OCI-LY7 (cell line): ENCODE results near the gene ADAMTS9. TPM values are rescaled to one million over a fixed set of nuclear protein-coding genes. Genes with fewer than 3 reads are reported as not detected.

Experiments
- BruUV-seq: library from RNA; stranded (reverse); fragments of 400-500 nt; replicated peaks from 2 replicates; lab custom pipeline; 2021; lab: Mats Ljungman, UMichigan
- CTCF ChIA-PET: fragments of 300-600 bp; sonication (Branson Sonifier 250); formaldehyde crosslinking; loops from one replicate; lab custom pipeline; 2022; ENCODE audit warnings: antibody characterized with exemption; ENCODE audit not compliant: unreplicated experiment; lab: Charles Lee
- POLR2A ChIA-PET: fragments of 300-600 bp; sonication (Branson Sonifier 250); formaldehyde crosslinking; loops from one replicate; lab custom pipeline; 2022; ENCODE audit warnings: antibody characterized with exemption; lab: Charles Lee
- DNase-seq: peaks from one replicate; pipeline ENCODE4 v3.0.0-alpha.2; 2015; ENCODE audit warnings: low spot score
- H2AFZ ChIP-seq: fragments of 200-600 bp; sonication (generic), shearing (Covaris generic); 2 replicates; pipeline ENCODE4 v1.6.1; 2014; ENCODE audit warnings: mild to moderate bottlenecking, antibody characterized with exemption, low read length, moderate library complexity
- H3K27ac ChIP-seq: fragments of 200-600 bp; sonication (generic); 2 replicates; pipeline ENCODE4 v1.5.1; 2014; ENCODE audit warnings: mixed run types, low read depth, mild to moderate bottlenecking, moderate library complexity, low read length, inconsistent platforms; ENCODE audit not compliant: poor library complexity, severe bottlenecking
- H3K36me3 ChIP-seq: fragments of 200-600 bp; sonication (generic); 2 replicates; pipeline ENCODE4 v1.6.1; 2014; ENCODE audit warnings: mild to moderate bottlenecking, antibody characterized with exemption, low read length, moderate library complexity, mixed read lengths; ENCODE audit not compliant: insufficient read depth
- H3K4me1 ChIP-seq: fragments of 200-600 bp; sonication (generic); 2 replicates; pipeline ENCODE4 v1.5.1; 2014; ENCODE audit warnings: mild to moderate bottlenecking, low read length; ENCODE audit not compliant: insufficient read depth, poor library complexity, severe bottlenecking
- H3K4me2 ChIP-seq: fragments of 200-600 bp; sonication (generic); 2 replicates; pipeline ENCODE4 v1.6.1; 2014; ENCODE audit warnings: mild to moderate bottlenecking, low read length
- H3K4me3 ChIP-seq: fragments of 200-600 bp; sonication (generic); 2 replicates; pipeline ENCODE4 v1.5.1; 2014; ENCODE audit warnings: mild to moderate bottlenecking, low read depth, low read length; ENCODE audit not compliant: poor library complexity, severe bottlenecking
- H3K79me2 ChIP-seq: fragments of 200-600 bp; sonication (generic); 2 replicates; pipeline ENCODE4 v1.6.1; 2016; ENCODE audit warnings: low read depth, mild to moderate bottlenecking, low read length, moderate library complexity, mixed read lengths; ENCODE audit not compliant: insufficient read depth
- H3K9me2 ChIP-seq: fragments of 200-600 bp; sonication (generic); 2 replicates; pipeline ENCODE4 v1.6.1; 2016; ENCODE audit warnings: mild to moderate bottlenecking, low read length, mixed read lengths; ENCODE audit not compliant: insufficient read depth
- H3K9me3 ChIP-seq: fragments of 200-600 bp; sonication (generic); 2 replicates; pipeline ENCODE4 v1.6.1; 2014; ENCODE audit warnings: mild to moderate bottlenecking, mixed run types, low read length, mixed read lengths
- H4K20me1 ChIP-seq: fragments of 200-600 bp; sonication (generic); 2 replicates; pipeline ENCODE4 v1.6.1; 2014; ENCODE audit warnings: mild to moderate bottlenecking, antibody characterized with exemption, low read length, moderate library complexity, mixed read lengths; ENCODE audit not compliant: insufficient read depth
- CTCF ChIP-seq: fragments of 200-600 bp; sonication (generic); conservative IDR thresholded peaks from 2 replicates; pipeline ENCODE4 v1.5.1; 2014; ENCODE audit warnings: mild to moderate bottlenecking, antibody characterized with exemption, low read length, moderate library complexity, mixed read lengths
- EZH2phosphoT487 ChIP-seq: fragments of 200-600 bp; sonication (generic); IDR thresholded peaks from 2 replicates; pipeline ENCODE4 v1.6.1; 2018; ENCODE audit warnings: low read depth, borderline replicate concordance, mild to moderate bottlenecking, mixed run types, antibody characterized with exemption, low read length, moderate library complexity, mixed read lengths
- intact Hi-C: fragments of 100-400 bp; cut with micrococcal nuclease; formaldehyde crosslinking; loops from one replicate; pipeline ENCODE4 v1.10.0; 2022; ENCODE audit not compliant: unreplicated experiment
- total RNA-seq, 2 experiments: library from RNA; depleted of rRNA in 1 of 2; stranded (reverse); fragments of >200 nt in 1 of 2; shearing (Covaris generic) in 1 of 2; gene quantifications; 2 replicates each; pipeline ENCODE4 v1.2.3, GENCODE V29; 2014 to 2022

ADAMTS9 gene
- total RNA-seq, 2 experiments from 2014 or later, result not detected

GRCh38 chr3:64523324-64523723, 164.5 kb downstream of the ADAMTS9 start:
- ChIA-PET CTCF (no interaction called here), POLR2A (interaction anchor here (1.0 kb wide), 1 partner anchor 44 kb away, joined by 3 read pairs; no protein-coding TSS in a partner anchor)
- intact Hi-C loops, result no loop called here
- no peaks in the 10 kb centered on the region for H3K4me1 ChIP-seq
- H3K4me3 ChIP-seq, result no peak overlapping the region
- no peaks in the 10 kb centered on the region for H4K20me1 ChIP-seq
- H3K27ac ChIP-seq, result no peak overlapping the region
- TF ChIP-seq CTCF (no peak), EZH2phosphoT487 (no peak)
- no TSS peak for BruUV-seq
- H3K79me2 ChIP-seq, result no peaks in the 10 kb centered on the region
- H3K4me2 ChIP-seq, result no peak overlapping the region
- no peaks in the 10 kb centered on the region for H3K9me3 ChIP-seq
- no peak for DNase-seq
- no peaks in the 10 kb centered on the region for H3K9me2 ChIP-seq
- no peak overlapping the region for H2AFZ ChIP-seq
- H3K36me3 ChIP-seq, result no peaks in the 10 kb centered on the region

- no TSS peak for BruUV-seq
- intact Hi-C loops, result no loop called here
Measured at GRCh38 chr3:64520334-64520733, 167.5 kb downstream of the ADAMTS9 start.

More at GRCh38 chr3:64520334-64520733, 167.5 kb downstream of the ADAMTS9 start:
- no peaks in the 10 kb centered on the region for H3K9me3 ChIP-seq
- no peak for DNase-seq
- H3K4me3 ChIP-seq, result no peak overlapping the region
- no peaks in the 10 kb centered on the region for H3K4me1 ChIP-seq
- H3K79me2 ChIP-seq, result no peaks in the 10 kb centered on the region
- no peak overlapping the region for H2AFZ ChIP-seq
- H3K27ac ChIP-seq, result no peak overlapping the region
- no peaks in the 10 kb centered on the region for H3K36me3 ChIP-seq
- TF ChIP-seq EZH2phosphoT487 (no peak), CTCF (no peak)
- no peaks in the 10 kb centered on the region for H4K20me1 ChIP-seq
- ChIA-PET CTCF (no interaction called here), POLR2A (no interaction called here)
- H3K4me2 ChIP-seq, result no peak overlapping the region
- H3K9me2 ChIP-seq, result no peaks in the 10 kb centered on the region
